Measurements from ENCODE around the gene TMEM178B. TPM values are rescaled to one million over a fixed set of nuclear protein-coding genes. Genes with fewer than 3 reads are reported as not detected.

TMEM178B gene
- total and polyA plus RNA-seq, 12 donors, result 0.24 to 4.9 (median 2.1) TPM

- no peak overlapping the region for H3K4me3 ChIP-seq
- WGBS, 4 donors, result 37 to 45% (median 41%) methylated on average over 3 of the region's 3 CpGs
- TF ChIP-seq CTCF (IDR thresholded peaks at IDR 0.05), result no peak
- no peak for TF ChIP-seq POLR2A (IDR thresholded peaks at IDR 0.05)
- no peak for DNase-seq
- no peaks in the 10 kb centered on the region for H3K36me3 ChIP-seq (replicated peaks in 1 of 2)
- H3K27me3 ChIP-seq, result no peaks in the 10 kb centered on the region
- intact Hi-C loops (cut with DNase I), result no loop called here
- H3K4me1 ChIP-seq (replicated peaks in 1 of 2), result no peaks in the 10 kb centered on the region
- H3K9me3 ChIP-seq (replicated peaks in 1 of 3), result no peaks in the 10 kb centered on the region
- no peak overlapping the region for H3K27ac ChIP-seq
Measured at GRCh38 chr7:141209454-141209853, 135.6 kb downstream of the TMEM178B start.

GRCh38 chr7:141210862-141211261, 137.0 kb downstream of the TMEM178B start:
- WGBS, 4 donors, result 51 to 61% (median 56%) methylated on average over 2 of the region's 2 CpGs
- Histone ChIP-seq H3K36me3 (replicated peaks in 1 of 2) (no peaks in the 10 kb centered on the region), H3K27ac (no peak overlapping the region), H3K27me3 (no peaks in the 10 kb centered on the region), H3K4me1 (replicated peaks in 1 of 2) (no peaks in the 10 kb centered on the region), H3K9me3 (replicated peaks in 1 of 3) (no peaks in the 10 kb centered on the region), H3K4me3 (no peak overlapping the region)
- DNase-seq, result peak in 1 of 7 donors; percentile 9
- intact Hi-C loops (cut with DNase I), result no loop called here
- TF ChIP-seq CTCF (IDR thresholded peaks at IDR 0.05) (no peak), POLR2A (IDR thresholded peaks at IDR 0.05) (no peak)

GRCh38 chr7:141213226-141213625, 139.4 kb downstream of the TMEM178B start:
- H3K9me3 ChIP-seq (replicated peaks in 1 of 3), result no peaks in the 10 kb centered on the region
- WGBS, 4 donors, result 83 to 86% (median 86%) methylated on average over 2 of the region's 2 CpGs
- no peak overlapping the region for H3K4me3 ChIP-seq
- intact Hi-C loops (cut with DNase I), result no loop called here
- no peaks in the 10 kb centered on the region for H3K27me3 ChIP-seq
- H3K27ac ChIP-seq, result no peak overlapping the region
- TF ChIP-seq POLR2A (IDR thresholded peaks at IDR 0.05) (no peak), CTCF (IDR thresholded peaks at IDR 0.05) (no peak)
- no peaks in the 10 kb centered on the region for H3K36me3 ChIP-seq (replicated peaks in 1 of 2)
- H3K4me1 ChIP-seq (replicated peaks in 1 of 2), result no peaks in the 10 kb centered on the region
- DNase-seq, result no peak

- 67 to 73% (median 72%) methylated on average over 7 of the region's 7 CpGs for WGBS, 4 donors
- no peak overlapping the region for H3K27ac ChIP-seq
- H3K4me3 ChIP-seq, result no peak overlapping the region
- H3K4me1 ChIP-seq (replicated peaks in 1 of 2), result no peaks in the 10 kb centered on the region
- intact Hi-C loops (cut with DNase I), result no loop called here
- no peak for DNase-seq
- TF ChIP-seq POLR2A (IDR thresholded peaks at IDR 0.05) (no peak), CTCF (IDR thresholded peaks at IDR 0.05) (no peak)
- H3K9me3 ChIP-seq (replicated peaks in 1 of 3), result no peaks in the 10 kb centered on the region
- no peaks in the 10 kb centered on the region for H3K36me3 ChIP-seq (replicated peaks in 1 of 2)
- H3K27me3 ChIP-seq, result no peaks in the 10 kb centered on the region
Measured at GRCh38 chr7:141217938-141218337, 144.1 kb downstream of the TMEM178B start.
